ENCODE measurements around the gene DBP.

DBP gene

DNA sequence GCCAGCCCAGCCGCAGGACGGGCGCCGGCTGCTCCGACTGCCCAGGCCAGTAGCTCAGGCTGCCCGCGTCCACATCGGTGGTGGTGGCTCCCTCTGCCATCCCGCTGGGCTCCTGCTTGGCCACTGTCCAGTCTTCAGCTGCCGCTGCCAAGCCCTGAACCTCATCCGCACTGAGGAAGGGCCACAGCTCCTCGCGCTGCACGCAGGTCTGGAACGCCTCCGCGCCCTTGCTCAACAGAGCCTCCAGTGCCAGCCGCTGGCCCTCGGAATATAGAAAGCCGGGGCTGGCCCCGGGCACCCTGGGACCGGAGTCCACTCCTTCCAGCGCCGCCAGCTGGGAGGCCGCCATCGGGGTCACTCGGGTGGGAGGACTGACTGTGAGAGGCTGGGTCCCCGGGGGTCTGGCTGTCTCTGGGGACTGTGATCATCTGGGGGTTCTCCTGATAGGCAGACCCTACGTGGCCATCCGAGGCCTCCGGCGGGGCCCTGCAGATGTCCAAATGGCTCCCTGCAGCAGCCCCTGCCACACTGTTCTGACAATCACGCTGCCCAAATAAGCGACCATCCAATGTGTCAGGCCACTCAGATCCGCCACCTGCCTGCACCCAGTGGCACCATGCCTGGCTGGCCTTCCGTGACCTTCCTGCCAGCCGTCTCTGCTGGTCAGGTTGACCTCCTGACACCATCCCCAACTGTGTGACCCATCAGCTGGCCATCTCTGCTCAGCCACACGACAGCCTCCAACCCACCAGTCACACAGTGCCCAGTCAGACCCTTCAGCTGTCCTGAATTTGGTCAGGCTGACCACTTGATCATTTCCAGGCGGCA is 23.9 kb downstream of the DBP start:
- no peak overlapping the region for H3K27ac ChIP-seq (ENCODE audit: low read length)
- no peaks in the 10 kb centered on the region for H3K27me3 ChIP-seq (ENCODE audit: control insufficient read depth, insufficient read depth, low read length)
- H3K9ac ChIP-seq (ENCODE audit: low read length): peak overlapping the region; percentile 64
- H3K9me3 ChIP-seq (ENCODE audit: control insufficient read depth, low read depth, low read length): no peaks in the 10 kb centered on the region
- H3K4me1 ChIP-seq (ENCODE audit: control insufficient read depth, low read depth, low read length): peaks cover 21% of the 10 kb centered on the region
- no peak overlapping the region for H3K4me3 ChIP-seq (ENCODE audit: low read length)
- peaks cover 28% of the 10 kb centered on the region for H3K36me3 ChIP-seq (ENCODE audit: control insufficient read depth, low read depth, low read length)

- Histone ChIP-seq H3K4me3 (ENCODE audit: low read length) (no peak overlapping the region), H3K27me3 (ENCODE audit: control insufficient read depth, insufficient read depth, low read length) (no peaks in the 10 kb centered on the region), H3K4me1 (ENCODE audit: control insufficient read depth, low read depth, low read length) (peaks cover 16% of the 10 kb centered on the region), H3K27ac (ENCODE audit: low read length) (no peak overlapping the region), H3K9ac (ENCODE audit: low read length) (no peak overlapping the region), H3K9me3 (ENCODE audit: control insufficient read depth, low read depth, low read length) (no peaks in the 10 kb centered on the region), H3K36me3 (ENCODE audit: control insufficient read depth, low read depth, low read length) (peaks cover 18% of the 10 kb centered on the region)
These were observed 25.3 kb downstream of the DBP start for GRCh38 chr19:48611872-48612271.

- Histone ChIP-seq H3K36me3 (ENCODE audit: control insufficient read depth, low read depth, low read length) (no peaks in the 10 kb centered on the region), H3K4me1 (ENCODE audit: control insufficient read depth, low read depth, low read length) (peaks cover 8% of the 10 kb centered on the region), H3K4me3 (ENCODE audit: low read length) (no peak overlapping the region), H3K27me3 (ENCODE audit: control insufficient read depth, insufficient read depth, low read length) (no peaks in the 10 kb centered on the region), H3K9me3 (ENCODE audit: control insufficient read depth, low read depth, low read length) (no peaks in the 10 kb centered on the region), H3K9ac (ENCODE audit: low read length) (no peak overlapping the region), H3K27ac (ENCODE audit: low read length) (no peak overlapping the region)
These were observed 27.5 kb downstream of the DBP start for GRCh38 chr19:48609571-48610108.

DNA sequence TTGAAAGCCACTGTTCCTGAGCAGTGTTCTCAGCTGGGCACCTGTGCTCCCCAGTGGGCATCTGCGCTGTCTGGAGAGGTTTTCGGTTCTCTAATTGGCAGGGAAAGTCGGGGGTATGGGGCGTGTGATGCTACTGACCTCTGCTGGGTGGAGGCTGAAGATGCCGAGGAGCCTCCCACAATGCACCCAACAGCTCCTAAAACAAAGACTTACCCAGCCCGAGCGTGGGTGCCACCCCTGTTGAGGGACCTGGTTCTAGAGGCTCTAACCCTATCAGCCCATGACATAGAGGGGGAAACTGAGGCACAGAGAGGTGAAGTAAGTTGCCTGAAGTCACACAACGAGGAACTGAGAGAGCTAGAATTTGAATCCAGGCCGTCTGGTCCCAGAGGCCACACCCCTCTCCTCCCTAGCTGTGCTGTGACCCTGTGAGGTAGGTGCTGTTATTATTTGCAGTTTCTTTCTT is 28.3 kb downstream of the DBP start:
- H3K27me3 ChIP-seq (ENCODE audit: control insufficient read depth, insufficient read depth, low read length): no peaks in the 10 kb centered on the region
- peaks cover 2% of the 10 kb centered on the region for H3K4me1 ChIP-seq (ENCODE audit: control insufficient read depth, low read depth, low read length)
- H3K27ac ChIP-seq (ENCODE audit: low read length): no peak overlapping the region
- H3K9ac ChIP-seq (ENCODE audit: low read length): no peak overlapping the region
- H3K36me3 ChIP-seq (ENCODE audit: control insufficient read depth, low read depth, low read length): no peaks in the 10 kb centered on the region
- H3K4me3 ChIP-seq (ENCODE audit: low read length): no peak overlapping the region
- no peaks in the 10 kb centered on the region for H3K9me3 ChIP-seq (ENCODE audit: control insufficient read depth, low read depth, low read length)

- H3K27me3 ChIP-seq (ENCODE audit: control insufficient read depth, insufficient read depth, low read length): no peaks in the 10 kb centered on the region
- H3K27ac ChIP-seq (ENCODE audit: low read length): no peak overlapping the region
- H3K36me3 ChIP-seq (ENCODE audit: control insufficient read depth, low read depth, low read length): no peaks in the 10 kb centered on the region
These were observed 29.8 kb downstream of the DBP start for GRCh38 chr19:48607359-48607755.

DNA sequence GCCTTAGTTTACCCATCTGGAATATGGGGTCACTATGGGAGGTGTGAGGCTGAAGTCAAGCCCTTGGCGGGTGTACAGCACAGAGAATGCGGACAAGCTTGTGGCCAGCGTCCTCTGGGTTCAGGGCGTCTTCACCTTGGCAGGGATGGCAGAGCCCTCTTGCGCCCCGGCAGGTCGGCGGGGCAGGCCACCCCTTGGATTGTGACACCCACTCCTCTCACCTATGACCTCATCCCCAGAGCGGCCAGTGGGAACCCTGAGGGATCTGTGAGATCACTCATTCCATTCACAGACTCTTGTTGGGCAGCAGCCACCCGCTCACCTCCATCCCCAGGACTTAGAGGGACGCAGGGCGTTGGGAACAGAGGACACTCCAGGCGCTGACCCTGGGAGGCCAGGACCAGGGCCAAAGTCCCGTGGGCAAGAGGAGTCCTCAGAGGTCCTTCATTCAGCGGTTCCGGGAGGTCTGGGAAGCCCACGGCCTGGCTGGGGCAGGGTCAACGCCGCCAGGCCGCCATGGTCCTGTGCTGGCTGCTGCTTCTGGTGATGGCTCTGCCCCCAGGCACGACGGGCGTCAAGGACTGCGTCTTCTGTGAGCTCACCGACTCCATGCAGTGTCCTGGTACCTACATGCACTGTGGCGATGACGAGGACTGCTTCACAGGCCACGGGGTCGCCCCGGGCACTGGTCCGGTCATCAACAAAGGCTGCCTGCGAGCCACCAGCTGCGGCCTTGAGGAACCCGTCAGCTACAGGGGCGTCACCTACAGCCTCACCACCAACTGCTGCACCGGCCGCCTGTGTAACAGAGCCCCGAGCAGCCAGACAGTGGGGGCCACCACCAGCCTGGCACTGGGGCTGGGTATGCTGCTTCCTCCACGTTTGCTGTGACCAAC is 30.5 kb downstream of the DBP start, which contains the start of gene SPACA4:
TSS of gene SPACA4 (plus strand) at position 280 of the 896 bp plus-strand sequence. CDS start at position 517, 237 bp downstream.
- no peaks in the 10 kb centered on the region for H3K9me3 ChIP-seq (ENCODE audit: control insufficient read depth, low read depth, low read length)
- H3K27me3 ChIP-seq (ENCODE audit: control insufficient read depth, insufficient read depth, low read length): no peaks in the 10 kb centered on the region
- no peak within 1 kb of the TSS for H3K27ac ChIP-seq (ENCODE audit: low read length)
- H3K36me3 ChIP-seq (ENCODE audit: control insufficient read depth, low read depth, low read length): no peaks in the 10 kb centered on the region
- no peaks in the 10 kb centered on the region for H3K4me1 ChIP-seq (ENCODE audit: control insufficient read depth, low read depth, low read length)
- H3K4me3 ChIP-seq (ENCODE audit: low read length): no peak within 1 kb of the TSS
- H3K9ac ChIP-seq (ENCODE audit: low read length): no peak within 1 kb of the TSS

More at GRCh38 chr19:48607359-48607755, 29.8 kb downstream of the DBP start:
- no peaks in the 10 kb centered on the region for H3K4me1 ChIP-seq (ENCODE audit: control insufficient read depth, low read depth, low read length)
- no peak overlapping the region for H3K4me3 ChIP-seq (ENCODE audit: low read length)
- no peak overlapping the region for H3K9ac ChIP-seq (ENCODE audit: low read length)
- no peaks in the 10 kb centered on the region for H3K9me3 ChIP-seq (ENCODE audit: control insufficient read depth, low read depth, low read length)

GRCh38 chr19:48603850-48604249 is 33.3 kb downstream of the DBP start:
- no peak overlapping the region for H3K9ac ChIP-seq (ENCODE audit: low read length)
- no peaks in the 10 kb centered on the region for H3K36me3 ChIP-seq (ENCODE audit: control insufficient read depth, low read depth, low read length)
- no peaks in the 10 kb centered on the region for H3K4me1 ChIP-seq (ENCODE audit: control insufficient read depth, low read depth, low read length)
- no peaks in the 10 kb centered on the region for H3K27me3 ChIP-seq (ENCODE audit: control insufficient read depth, insufficient read depth, low read length)
- H3K9me3 ChIP-seq (ENCODE audit: control insufficient read depth, low read depth, low read length): no peaks in the 10 kb centered on the region
- no peak overlapping the region for H3K4me3 ChIP-seq (ENCODE audit: low read length)
- no peak overlapping the region for H3K27ac ChIP-seq (ENCODE audit: low read length)

DNA sequence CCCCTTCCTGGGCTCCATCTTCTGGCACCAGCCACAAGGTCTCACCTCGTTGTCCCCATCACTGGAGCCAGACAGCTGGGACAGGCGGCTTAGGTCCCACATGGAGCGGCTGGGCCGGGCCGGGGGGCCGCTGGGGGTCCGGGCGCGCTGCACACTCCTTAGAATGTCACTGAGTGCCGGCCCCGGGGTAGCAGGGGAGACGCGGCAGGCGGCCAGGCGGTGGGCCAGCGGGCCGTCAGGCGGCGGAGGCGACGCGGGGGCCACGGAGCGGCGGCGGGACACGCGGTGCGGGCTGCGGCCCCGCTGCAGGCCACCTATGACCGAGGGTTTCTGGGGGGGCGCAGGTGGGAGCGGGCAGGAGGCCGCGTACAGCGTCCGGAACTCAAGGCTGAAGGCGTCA is 33.7 kb downstream of the DBP start:
- Histone ChIP-seq H3K4me3 (ENCODE audit: low read length) (no peak overlapping the region), H3K9me3 (ENCODE audit: control insufficient read depth, low read depth, low read length) (no peaks in the 10 kb centered on the region), H3K27me3 (ENCODE audit: control insufficient read depth, insufficient read depth, low read length) (no peaks in the 10 kb centered on the region)

GRCh38 chr19:48603001-48603400 is 34.2 kb downstream of the DBP start:
- H3K9ac ChIP-seq (ENCODE audit: low read length): no peak overlapping the region
- H3K36me3 ChIP-seq (ENCODE audit: control insufficient read depth, low read depth, low read length): no peaks in the 10 kb centered on the region
- H3K27me3 ChIP-seq (ENCODE audit: control insufficient read depth, insufficient read depth, low read length): no peaks in the 10 kb centered on the region
- H3K4me1 ChIP-seq (ENCODE audit: control insufficient read depth, low read depth, low read length): no peaks in the 10 kb centered on the region
- no peak overlapping the region for H3K4me3 ChIP-seq (ENCODE audit: low read length)
- H3K9me3 ChIP-seq (ENCODE audit: control insufficient read depth, low read depth, low read length): no peaks in the 10 kb centered on the region
- no peak overlapping the region for H3K27ac ChIP-seq (ENCODE audit: low read length)

More for the DNA sequence above, 33.7 kb downstream of the DBP start:
- Histone ChIP-seq H3K4me1 (ENCODE audit: control insufficient read depth, low read depth, low read length) (no peaks in the 10 kb centered on the region), H3K9ac (ENCODE audit: low read length) (no peak overlapping the region), H3K27ac (ENCODE audit: low read length) (no peak overlapping the region), H3K36me3 (ENCODE audit: control insufficient read depth, low read depth, low read length) (no peaks in the 10 kb centered on the region)

DNA sequence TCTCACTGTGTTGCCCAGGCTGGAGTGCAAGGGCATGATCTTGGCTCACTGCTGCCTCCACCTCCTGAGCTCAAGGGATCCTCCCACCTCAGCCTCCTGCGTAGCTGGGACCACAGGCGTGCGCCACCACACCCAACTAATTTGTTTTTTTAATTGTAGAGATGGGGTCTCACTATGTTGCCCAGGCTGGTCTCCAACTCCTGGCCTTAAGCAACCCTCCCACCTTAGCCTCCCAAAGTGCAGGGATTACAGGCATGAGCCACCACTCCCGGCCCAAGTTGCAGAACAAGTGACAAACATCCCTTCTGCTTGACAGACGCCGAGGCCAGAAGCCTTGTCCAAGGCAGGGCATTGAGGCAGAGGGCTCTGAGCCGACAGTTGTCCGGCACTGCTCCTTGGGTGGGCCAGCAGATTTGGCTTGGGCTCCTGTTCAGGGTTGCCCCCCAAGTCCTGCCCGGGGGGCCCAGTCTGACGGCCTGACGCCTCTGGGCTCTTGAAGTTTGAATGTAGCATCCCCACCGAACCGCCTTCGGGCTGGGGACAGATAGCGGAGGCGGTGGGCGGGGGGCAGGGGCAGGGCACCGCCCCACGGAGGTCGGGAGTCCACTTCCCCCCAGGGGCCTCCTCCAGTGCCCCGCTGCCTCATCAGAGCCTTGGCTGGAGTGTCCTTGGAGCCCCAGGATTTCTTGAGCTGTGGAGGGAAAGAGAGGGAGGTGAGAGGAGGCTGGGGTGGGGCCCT is 36.3 kb downstream of the DBP start:
- H3K27me3 ChIP-seq (ENCODE audit: control insufficient read depth, insufficient read depth, low read length): no peaks in the 10 kb centered on the region

More for the DNA sequence above, 36.3 kb downstream of the DBP start:
- Histone ChIP-seq H3K36me3 (ENCODE audit: control insufficient read depth, low read depth, low read length) (no peaks in the 10 kb centered on the region), H3K9ac (ENCODE audit: low read length) (no peak overlapping the region), H3K9me3 (ENCODE audit: control insufficient read depth, low read depth, low read length) (no peaks in the 10 kb centered on the region), H3K27ac (ENCODE audit: low read length) (no peak overlapping the region), H3K4me1 (ENCODE audit: control insufficient read depth, low read depth, low read length) (no peaks in the 10 kb centered on the region), H3K4me3 (ENCODE audit: low read length) (no peak overlapping the region)

Data from iPS-18a (cell line).